Stimulated activated naive CD4-positive, alpha-beta T cell (primary cell): ENCODE data around the gene POU2AF3.
"Not testable (repeated sequence)": the region's sequence is repeated elsewhere in the genome, so short reads cannot be mapped to it uniquely, and the experiment has no call there.

Source experiments
- DNase-seq, 6 experiments: peaks; one replicate each; lab custom pipeline; 2025; lab: John Stamatoyannopoulos, UW

POU2AF3 gene

GRCh38 chr11:111298413-111299100, at the start of gene POU2AF3:
Gene POU2AF3 (plus strand): TSS chr11:111298546. CDS start chr11:111298582, 36 bp downstream.
- DNase-seq = no peak

GRCh38 chr11:111250936-111251335, 47.4 kb upstream of the POU2AF3 start:
- DNase-seq = no peak

- DNase-seq = no peak
These were observed 45.2 kb upstream of the POU2AF3 start for GRCh38 chr11:111253131-111253530.

- no peak for DNase-seq
These were observed 44.7 kb upstream of the POU2AF3 start for GRCh38 chr11:111253630-111254029.

- no peak for DNase-seq
These were observed 40.3 kb upstream of the POU2AF3 start for GRCh38 chr11:111258046-111258445.

- no peak for DNase-seq
These were observed 38.5 kb upstream of the POU2AF3 start for GRCh38 chr11:111259896-111260295.

- no peak for DNase-seq
These were observed 37.5 kb upstream of the POU2AF3 start for GRCh38 chr11:111260811-111261210.

GRCh38 chr11:111264646-111265045, 33.7 kb upstream of the POU2AF3 start:
- DNase-seq = no peak

GRCh38 chr11:111265421-111265820, 32.9 kb upstream of the POU2AF3 start:
- no peak for DNase-seq

- DNase-seq = not testable (repeated sequence)
These were observed 30.0 kb upstream of the POU2AF3 start for GRCh38 chr11:111268303-111268702.

- DNase-seq = no peak
These were observed 29.0 kb upstream of the POU2AF3 start for GRCh38 chr11:111269146-111269868.

- DNase-seq = no peak
These were observed 25.9 kb upstream of the POU2AF3 start for GRCh38 chr11:111272420-111272819.

GRCh38 chr11:111282562-111283075, 15.7 kb upstream of the POU2AF3 start:
- no peak for DNase-seq

- no peak for DNase-seq
These were observed 14.3 kb upstream of the POU2AF3 start for GRCh38 chr11:111283945-111284481.

- no peak for DNase-seq
These were observed 12.9 kb upstream of the POU2AF3 start for GRCh38 chr11:111285189-111286091.

- DNase-seq = no peak
These were observed 6.6 kb upstream of the POU2AF3 start for GRCh38 chr11:111291764-111292163.

GRCh38 chr11:111292408-111292807, 5.9 kb upstream of the POU2AF3 start:
- DNase-seq = not testable (repeated sequence)

- no peak for DNase-seq
These were observed 2.1 kb upstream of the POU2AF3 start for GRCh38 chr11:111296196-111296595.

- DNase-seq = no peak
These were observed 650 bp upstream of the POU2AF3 start for GRCh38 chr11:111297696-111298095.

GRCh38 chr11:111299101-111300026, 1.0 kb downstream of the POU2AF3 start:
- peak in 1 of 6 experiments; percentile 8 for DNase-seq

- DNase-seq = no peak
These were observed 2.2 kb downstream of the POU2AF3 start for GRCh38 chr11:111300569-111300968.
